HepG2 (cell line): ENCODE results near the gene XDH. TPM values are rescaled to one million over a fixed set of nuclear protein-coding genes. Genes with fewer than 3 reads are reported as not detected.

Experiments used
- ATAC-seq: fragments of 200-7000 bp; cut with Tn5 transposase; 3 replicates; pipeline ENCODE4 v1.9.1; 2020; ENCODE audit warnings: mild to moderate bottlenecking, moderate library complexity
- BruUV-seq: library from RNA; stranded (reverse); fragments of 400-500 nt; replicated peaks from 2 replicates; lab custom pipeline; 2021; lab: Mats Ljungman, UMichigan
- CTCF ChIA-PET: fragments of 300-600 bp; formaldehyde crosslinking; extraction: SDS; loops from one replicate; lab custom pipeline; 2021; ENCODE audit warnings: low total read pairs, inconsistent platforms, low intra/inter-chr PET ratio; lab: Yijun Ruan, JAX
- POLR2A ChIA-PET: fragments of 350-600 bp; sonication (Branson Sonifier 250); formaldehyde crosslinking; loops from one replicate; lab custom pipeline; 2020; ENCODE audit warnings: antibody characterized with exemption, inconsistent platforms; lab: Yijun Ruan, JAX
- DNase-seq: peaks from one replicate; pipeline ENCODE4 v3.0.0-alpha.2; 2015; ENCODE audit warnings: low spot score
- FAIRE-seq: peaks from 3 replicates; lab custom pipeline; 2011; peaks lifted over from hg19 to GRCh38; lab: Jason Lieb, UNC
- H2AFZ ChIP-seq: one replicate; pipeline ENCODE4 v1.6.1; 2011; ENCODE audit warnings: low read length, inconsistent platforms
- H3K27ac ChIP-seq: fragments of 300-600 bp; 3 replicates; pipeline ENCODE4 v1.8.0; 2011; ENCODE audit warnings: mixed run types, mild to moderate bottlenecking, mixed read lengths, low read length, inconsistent platforms; ENCODE audit not compliant: insufficient read depth; ENCODE audit errors: extremely low read length
- H3K27me3 ChIP-seq, 2 experiments: fragments of 200-600 bp in 1 of 2; 2 replicates in 1 of 2; 3 replicates in 1 of 2; pipeline versions ENCODE4 v1.6.0 to v1.8.0; 2011; ENCODE audit warnings: low read length in 2 of 2, mild to moderate bottlenecking in 2 of 2, moderate library complexity in 2 of 2, inconsistent platforms in 1 of 2; ENCODE audit not compliant: insufficient read depth in 2 of 2, control insufficient read depth in 1 of 2
- H3K36me3 ChIP-seq, 2 experiments: fragments of 200-600 bp in 1 of 2; replicated peaks in 1 of 2; 2 replicates in 1 of 2; 3 replicates in 1 of 2; pipeline versions ENCODE4 v1.5.1 to v1.8.0; 2011; ENCODE audit warnings: low read length in 2 of 2, inconsistent platforms in 1 of 2; ENCODE audit not compliant: insufficient read depth in 2 of 2, control insufficient read depth in 1 of 2
- H3K4me1 ChIP-seq: 2 replicates; pipeline ENCODE4 v1.5.1; 2012; ENCODE audit warnings: low read length, inconsistent platforms; ENCODE audit not compliant: insufficient read depth
- H3K4me2 ChIP-seq: 2 replicates; pipeline ENCODE4 v1.6.0; 2011; ENCODE audit warnings: low read depth, low read length, inconsistent platforms
- H3K4me3 ChIP-seq, 3 experiments: fragments of 200-600 bp in 1 of 3; sonication (generic), shearing (Covaris generic) in 1 of 3; replicated peaks in 1 of 3; 2 replicates each; pipeline ENCODE4 v1.5.1; 2011 to 2016; ENCODE audit warnings: low read length in 3 of 3, inconsistent platforms in 2 of 3, low read depth in 2 of 3, mild to moderate bottlenecking in 2 of 3, control low read depth in 1 of 3, mixed read lengths in 1 of 3; ENCODE audit not compliant: insufficient read depth in 1 of 3
- H3K79me2 ChIP-seq: one replicate; pipeline ENCODE4 v1.6.1; 2011; ENCODE audit warnings: low read length, inconsistent platforms; ENCODE audit not compliant: insufficient read depth
- H3K9ac ChIP-seq: 2 replicates; pipeline ENCODE4 v1.6.0; 2011; ENCODE audit warnings: mild to moderate bottlenecking, low read depth, low read length, inconsistent platforms; ENCODE audit not compliant: insufficient read depth
- H3K9me3 ChIP-seq: 2 replicates; pipeline ENCODE4 v1.5.1; 2012; ENCODE audit warnings: mild to moderate bottlenecking, low read length
- H4K20me1 ChIP-seq: 2 replicates; pipeline ENCODE4 v1.6.0; 2011; ENCODE audit warnings: inconsistent platforms, mild to moderate bottlenecking, low read length, moderate library complexity; ENCODE audit not compliant: insufficient read depth
- BRCA1 ChIP-seq: sonication (generic); formaldehyde crosslinking; IDR thresholded peaks from 2 replicates; pipeline ENCODE4 v1.4.0; 2020; ENCODE audit warnings: missing genetic modification reagents
- NAIF1 ChIP-seq: sonication (generic); formaldehyde crosslinking; IDR thresholded peaks from 2 replicates; pipeline ENCODE4 v1.5.0; 2020; ENCODE audit warnings: mild to moderate bottlenecking, missing genetic modification reagents, borderline replicate concordance
- ZNF329 ChIP-seq: sonication (generic); formaldehyde crosslinking; IDR thresholded peaks from 2 replicates; pipeline ENCODE4 v1.9.0; 2021; ENCODE audit warnings: low read depth, mild to moderate bottlenecking, missing genetic modification reagents
- WGBS: methylation state at CpG from one replicate; pipeline ENCODE4 v1.1.6; 2017; ENCODE audit warnings: low lambda C conversion rate; 5-methylcytosine and 5-hydroxymethylcytosine counted together
- in situ Hi-C: cut with HindIII; loops from 2 replicates; pipeline ENCODE4 v1.10.0; 2017; ENCODE audit warnings: low pct_unique_long_range_greater_than_20kb; ENCODE audit not compliant: extremely low pct_ligation_motif_present
- intact Hi-C: fragments of 100-400 bp; cut with micrococcal nuclease; formaldehyde crosslinking; loops from one replicate; pipeline ENCODE4 v1.10.0; 2022; ENCODE audit not compliant: unreplicated experiment
- polyA plus RNA-seq, 8 experiments: library from polyadenylated mRNA; depleted of rRNA in 3 of 8; stranded (reverse) in 7 of 8; unstranded in 1 of 8; fragments of >200 nt; fragmentation: Illumina TruSeq in 4 of 8; extraction: Trizol in 4 of 8; gene quantifications; 2 replicates each; pipeline versions ENCODE4 v1.2.1 to v1.2.3, GENCODE V29; 2011 to 2016; ENCODE audit warnings: low read depth in 4 of 8, missing spikeins in 1 of 8, mixed read lengths in 1 of 8; ENCODE audit not compliant: insufficient read depth in 1 of 8
- total RNA-seq, 5 experiments: library from RNA; depleted of rRNA; stranded (reverse); fragments of >200 nt; fragmentation: Illumina TruSeq; extraction: Trizol; gene quantifications; 2 replicates each; pipeline ENCODE4 v1.2.3, GENCODE V29; 2016; ENCODE audit warnings: low read depth in 1 of 5
- TF ChIP-seq, protein P1 (sequence below): IDR thresholded peaks from 2 replicates; pipeline ENCODE4 v1.6.1; 2016
- TF ChIP-seq, protein P2 (sequence below): sonication (generic); formaldehyde crosslinking; IDR thresholded peaks from 2 replicates; pipeline ENCODE4 v1.4.0; 2020; ENCODE audit warnings: low read depth, mild to moderate bottlenecking, missing genetic modification reagents

Gene XDH
- total and polyA plus RNA-seq, 2 of the 13 experiments (the other 11 are each of a cell fraction or from before 2014, with no cell fraction given) = not detected

DNA sequence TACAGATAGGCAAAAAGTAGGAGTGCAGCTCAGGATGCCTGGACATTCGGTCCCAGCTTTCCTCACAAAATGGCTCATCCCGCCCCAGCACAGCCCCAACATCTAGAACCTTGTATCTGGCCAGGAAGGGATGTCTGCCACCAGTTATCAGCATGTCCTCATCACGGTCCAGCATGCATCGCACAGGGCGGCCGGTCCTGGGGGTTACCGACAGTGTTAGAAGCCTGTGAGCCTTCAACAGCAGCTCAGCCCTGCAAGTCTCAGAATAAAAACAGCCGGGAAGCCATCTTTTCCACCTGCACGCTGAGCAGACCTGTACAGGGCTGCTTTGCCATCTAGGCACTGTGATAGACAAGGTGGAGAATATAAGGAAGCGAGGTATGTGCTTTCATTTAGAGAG is 49.2 kb downstream of the XDH start:
- no TSS peak for BruUV-seq
- WGBS = 48% methylated on average over 10 of the region's 10 CpGs
- no peak for FAIRE-seq

DNA sequence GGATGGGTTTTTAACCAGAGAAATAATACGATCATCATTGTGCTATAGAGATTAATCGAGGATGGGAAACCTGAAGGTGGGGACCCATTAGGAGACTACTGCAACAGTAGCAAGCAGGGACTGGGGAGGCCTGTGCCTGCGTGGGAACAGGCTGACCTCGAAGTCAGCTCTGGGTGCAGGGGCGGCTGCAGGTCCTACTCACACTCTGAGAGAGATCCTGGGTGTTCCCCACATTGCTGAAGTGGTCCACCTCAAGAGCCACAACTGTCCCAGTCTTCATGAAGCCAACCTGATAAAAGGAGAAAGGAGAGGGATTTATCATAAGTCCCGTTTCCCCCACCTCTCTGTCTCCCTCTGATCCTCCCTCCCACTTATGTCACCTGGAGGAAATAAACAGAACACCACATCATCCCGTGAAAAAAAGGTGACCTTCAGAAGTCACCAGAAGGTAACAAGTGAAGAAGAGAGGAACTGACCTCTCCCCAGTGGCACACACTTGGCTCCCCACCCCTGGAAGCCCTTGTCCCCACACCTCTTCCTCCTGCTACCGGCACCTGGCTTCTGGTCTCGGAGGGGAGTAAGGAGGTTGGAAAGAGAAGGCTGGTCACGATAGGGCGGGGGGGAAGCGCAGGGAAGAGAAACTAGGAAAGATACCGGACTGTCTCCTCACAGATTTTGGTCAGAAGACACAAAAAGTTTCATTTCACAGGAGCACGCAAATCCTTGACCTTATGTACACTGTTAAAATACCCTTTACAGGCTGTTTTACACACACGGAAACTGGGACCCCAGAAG is 50.4 kb downstream of the XDH start:
- in situ Hi-C loops = no loop called here

More for the DNA sequence above, 49.2 kb downstream of the XDH start:
- Histone ChIP-seq H3K9me3 (no peaks in the 10 kb centered on the region), H2AFZ (no peak overlapping the region), H3K27me3 (peaks cover 0 to 18% of the 10 kb centered on the region in 2 experiments; a peak in 2 of 5 replicates), H3K27ac (no peak overlapping the region), H3K36me3 (no peaks in the 10 kb centered on the region), H3K4me3 (no peak overlapping the region), H3K4me2 (no peak overlapping the region), H4K20me1 (no peaks in the 10 kb centered on the region), H3K9ac (no peak overlapping the region), H3K4me1 (peaks cover 7% of the 10 kb centered on the region; the same call in 1 of the 2 replicates), H3K79me2 (no peaks in the 10 kb centered on the region)
- intact Hi-C loops = no loop called here
- CTCF ChIA-PET = no interaction called here
- in situ Hi-C loops = no loop called here
- no peak for TF ChIP-seq BRCA1
- TF ChIP-seq, protein P1, sequence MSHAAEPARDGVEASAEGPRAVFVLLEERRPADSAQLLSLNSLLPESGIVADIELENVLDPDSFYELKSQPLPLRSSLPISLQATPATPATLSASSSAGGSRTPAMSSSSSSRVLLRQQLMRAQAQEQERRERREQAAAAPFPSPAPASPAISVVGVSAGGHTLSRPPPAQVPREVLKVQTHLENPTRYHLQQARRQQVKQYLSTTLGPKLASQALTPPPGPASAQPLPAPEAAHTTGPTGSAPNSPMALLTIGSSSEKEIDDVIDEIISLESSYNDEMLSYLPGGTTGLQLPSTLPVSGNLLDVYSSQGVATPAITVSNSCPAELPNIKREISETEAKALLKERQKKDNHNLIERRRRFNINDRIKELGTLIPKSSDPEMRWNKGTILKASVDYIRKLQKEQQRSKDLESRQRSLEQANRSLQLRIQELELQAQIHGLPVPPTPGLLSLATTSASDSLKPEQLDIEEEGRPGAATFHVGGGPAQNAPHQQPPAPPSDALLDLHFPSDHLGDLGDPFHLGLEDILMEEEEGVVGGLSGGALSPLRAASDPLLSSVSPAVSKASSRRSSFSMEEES (CRISPR knock-in tag) = no peak
- POLR2A ChIA-PET = no interaction called here
- DNase-seq (no peak), ATAC-seq (peak; percentile 25; the same call in 2 of the 3 replicates)

More for the DNA sequence above, 50.4 kb downstream of the XDH start:
- DNase-seq = no peak
- POLR2A ChIA-PET = no interaction called here
- no peak for TF ChIP-seq ZNF329 (CRISPR knock-in tag)
- TF ChIP-seq, protein P2, sequence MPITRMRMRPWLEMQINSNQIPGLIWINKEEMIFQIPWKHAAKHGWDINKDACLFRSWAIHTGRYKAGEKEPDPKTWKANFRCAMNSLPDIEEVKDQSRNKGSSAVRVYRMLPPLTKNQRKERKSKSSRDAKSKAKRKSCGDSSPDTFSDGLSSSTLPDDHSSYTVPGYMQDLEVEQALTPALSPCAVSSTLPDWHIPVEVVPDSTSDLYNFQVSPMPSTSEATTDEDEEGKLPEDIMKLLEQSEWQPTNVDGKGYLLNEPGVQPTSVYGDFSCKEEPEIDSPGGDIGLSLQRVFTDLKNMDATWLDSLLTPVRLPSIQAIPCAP (CRISPR knock-in tag) = no peak
- no peak for TF ChIP-seq NAIF1
- CTCF ChIA-PET = no interaction called here
- Histone ChIP-seq H3K79me2 (no peaks in the 10 kb centered on the region), H3K4me1 (peaks cover 7% of the 10 kb centered on the region; the same call in 1 of the 2 replicates), H3K4me2 (no peak overlapping the region), H4K20me1 (no peaks in the 10 kb centered on the region), H3K36me3 (no peaks in the 10 kb centered on the region), H3K27ac (no peak overlapping the region), H3K4me3 (no peak overlapping the region), H3K9me3 (no peaks in the 10 kb centered on the region), H2AFZ (no peak overlapping the region), H3K9ac (no peak overlapping the region), H3K27me3 (peaks cover 0 to 18% of the 10 kb centered on the region in 2 experiments; a peak in 2 of 5 replicates)
- FAIRE-seq = no peak
- BruUV-seq = no TSS peak
- no peak for ATAC-seq
- intact Hi-C loops = loop anchor here (1.0 kb wide), 1 partner anchor 40 kb away; no protein-coding TSS in a partner anchor
- WGBS = 19% methylated on average over 15 of the region's 15 CpGs
